ENCODE measurements around the gene SLC44A4.
"Not testable (repeated sequence)": the region's sequence is repeated elsewhere in the genome, so short reads cannot be mapped to it uniquely, and the experiment has no call there.

Gene SLC44A4

DNA sequence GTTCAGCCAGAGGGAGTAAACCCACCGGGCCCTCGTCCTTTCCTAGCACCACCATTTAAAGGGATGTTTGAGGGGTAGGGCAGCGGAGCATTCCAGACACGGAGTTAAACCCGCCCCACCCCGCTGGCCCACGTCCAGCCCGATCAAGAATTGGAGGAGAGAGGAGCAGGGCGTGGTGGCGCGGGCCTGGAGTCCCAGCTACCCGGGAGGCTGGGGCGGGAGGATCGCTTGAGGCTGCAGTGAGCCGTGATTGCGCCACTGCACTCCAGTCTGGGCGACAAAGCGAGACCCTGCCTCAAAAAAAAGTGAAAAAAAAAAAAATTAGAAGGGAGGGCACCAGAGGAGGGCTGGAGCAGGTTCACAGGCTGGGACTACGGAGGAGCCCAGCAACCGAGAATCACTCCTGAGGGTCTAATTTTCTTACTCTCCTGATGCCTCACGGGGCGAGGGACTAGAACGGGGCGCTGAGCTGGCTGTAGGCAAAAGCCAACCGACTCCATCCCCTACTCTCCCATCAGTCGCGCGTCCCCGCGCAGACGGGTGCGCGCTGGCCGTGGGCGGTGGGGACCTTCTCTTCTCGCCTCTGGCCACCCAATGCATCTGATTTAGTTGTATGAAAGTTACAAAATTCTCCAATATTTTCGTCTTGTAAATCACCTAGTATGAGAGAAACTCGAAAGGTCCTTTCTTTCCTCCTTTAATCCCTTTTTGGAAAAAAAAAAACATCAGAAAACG, 57.3 kb downstream of the SLC44A4 start:
- TF ChIP-seq, protein P1, sequence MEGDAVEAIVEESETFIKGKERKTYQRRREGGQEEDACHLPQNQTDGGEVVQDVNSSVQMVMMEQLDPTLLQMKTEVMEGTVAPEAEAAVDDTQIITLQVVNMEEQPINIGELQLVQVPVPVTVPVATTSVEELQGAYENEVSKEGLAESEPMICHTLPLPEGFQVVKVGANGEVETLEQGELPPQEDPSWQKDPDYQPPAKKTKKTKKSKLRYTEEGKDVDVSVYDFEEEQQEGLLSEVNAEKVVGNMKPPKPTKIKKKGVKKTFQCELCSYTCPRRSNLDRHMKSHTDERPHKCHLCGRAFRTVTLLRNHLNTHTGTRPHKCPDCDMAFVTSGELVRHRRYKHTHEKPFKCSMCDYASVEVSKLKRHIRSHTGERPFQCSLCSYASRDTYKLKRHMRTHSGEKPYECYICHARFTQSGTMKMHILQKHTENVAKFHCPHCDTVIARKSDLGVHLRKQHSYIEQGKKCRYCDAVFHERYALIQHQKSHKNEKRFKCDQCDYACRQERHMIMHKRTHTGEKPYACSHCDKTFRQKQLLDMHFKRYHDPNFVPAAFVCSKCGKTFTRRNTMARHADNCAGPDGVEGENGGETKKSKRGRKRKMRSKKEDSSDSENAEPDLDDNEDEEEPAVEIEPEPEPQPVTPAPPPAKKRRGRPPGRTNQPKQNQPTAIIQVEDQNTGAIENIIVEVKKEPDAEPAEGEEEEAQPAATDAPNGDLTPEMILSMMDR (IDR thresholded peaks at IDR 0.05; ENCODE audit: poor library complexity, severe bottlenecking), result no peak
- no peak; the same call in 2 of the 3 replicates for ATAC-seq (ENCODE audit: low read depth)
- no peaks in the 10 kb centered on the region for H3K27me3 ChIP-seq (ENCODE audit: insufficient read depth, poor library complexity, severe bottlenecking)
- DNase-seq (ENCODE audit: low spot score), result peak; percentile 82
- H3K27ac ChIP-seq (ENCODE audit: poor library complexity, severe bottlenecking), result peak overlapping the region; percentile 92
- peaks cover 6% of the 10 kb centered on the region; the same call in 1 of the 2 replicates for H3K36me3 ChIP-seq (ENCODE audit: low read depth)
- no peaks in the 10 kb centered on the region for H3K9me3 ChIP-seq (ENCODE audit: severe bottlenecking)
- H3K4me1 ChIP-seq (ENCODE audit: insufficient read depth, poor library complexity, severe bottlenecking), result peaks cover 49% of the 10 kb centered on the region
- H3K4me3 ChIP-seq (ENCODE audit: severe bottlenecking), result peak overlapping the region; percentile 35

DNA sequence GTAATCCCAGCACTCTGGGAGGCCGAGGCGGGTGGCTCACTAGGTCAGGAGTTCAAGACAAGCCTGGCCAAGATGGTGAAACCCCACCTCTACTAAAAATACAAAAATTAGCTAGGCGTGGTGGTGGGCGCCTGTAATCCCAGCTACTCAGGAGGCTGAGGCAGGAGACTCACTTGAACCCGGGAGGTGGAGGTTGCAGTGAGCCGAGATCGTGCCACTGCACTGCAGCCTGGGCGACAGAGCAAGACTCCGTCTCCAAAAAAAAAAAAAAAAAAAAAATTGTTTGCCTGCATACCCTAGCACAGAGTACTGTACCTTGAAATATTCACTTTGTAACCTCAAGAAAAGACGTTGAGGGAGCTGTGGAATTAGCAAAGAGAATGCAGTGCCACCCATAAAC, 58.4 kb downstream of the SLC44A4 start:
- Histone ChIP-seq H3K27ac (ENCODE audit: poor library complexity, severe bottlenecking) (peak overlapping the region; percentile 92), H3K4me1 (ENCODE audit: insufficient read depth, poor library complexity, severe bottlenecking) (peaks cover 39% of the 10 kb centered on the region)
- H3K9me3 ChIP-seq (ENCODE audit: severe bottlenecking); ATAC-seq (ENCODE audit: low read depth); H3K27me3 ChIP-seq (ENCODE audit: insufficient read depth, poor library complexity, severe bottlenecking); DNase-seq (ENCODE audit: low spot score); H3K36me3 ChIP-seq (ENCODE audit: low read depth); H3K4me3 ChIP-seq (ENCODE audit: severe bottlenecking): not testable (repeated sequence)

DNA sequence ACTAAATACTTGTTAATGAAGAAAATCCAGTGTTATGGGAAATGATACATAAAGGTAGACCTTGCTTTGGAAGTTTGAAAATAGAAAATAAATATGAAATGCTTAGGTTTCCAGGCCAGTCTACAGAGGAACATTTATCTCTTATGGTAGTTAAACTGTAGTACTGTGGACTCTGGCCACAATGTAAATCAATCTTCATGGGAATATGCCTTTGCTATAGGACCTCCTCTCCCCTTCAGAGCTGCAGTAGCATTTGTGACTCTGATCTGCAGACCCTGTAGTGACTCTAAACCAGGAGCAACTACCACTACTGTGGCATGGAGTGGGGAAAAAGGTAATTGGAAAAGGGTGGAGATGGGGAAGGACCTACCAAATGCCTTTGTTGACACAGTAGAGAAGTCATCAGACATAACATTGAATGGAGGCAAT, 58.9 kb downstream of the SLC44A4 start:
- Histone ChIP-seq H3K9me3 (ENCODE audit: severe bottlenecking) (no peaks in the 10 kb centered on the region), H3K27ac (ENCODE audit: poor library complexity, severe bottlenecking) (peak overlapping the region; percentile 92), H3K4me1 (ENCODE audit: insufficient read depth, poor library complexity, severe bottlenecking) (peaks cover 36% of the 10 kb centered on the region), H3K36me3 (ENCODE audit: low read depth) (peaks cover 6% of the 10 kb centered on the region; the same call in 1 of the 2 replicates), H3K4me3 (ENCODE audit: severe bottlenecking) (no peak overlapping the region), H3K27me3 (ENCODE audit: insufficient read depth, poor library complexity, severe bottlenecking) (no peaks in the 10 kb centered on the region)
- DNase-seq (ENCODE audit: low spot score) (no peak), ATAC-seq (ENCODE audit: low read depth) (no peak)
- TF ChIP-seq, protein P1 (IDR thresholded peaks at IDR 0.05; ENCODE audit: poor library complexity, severe bottlenecking), result no peak

DNA sequence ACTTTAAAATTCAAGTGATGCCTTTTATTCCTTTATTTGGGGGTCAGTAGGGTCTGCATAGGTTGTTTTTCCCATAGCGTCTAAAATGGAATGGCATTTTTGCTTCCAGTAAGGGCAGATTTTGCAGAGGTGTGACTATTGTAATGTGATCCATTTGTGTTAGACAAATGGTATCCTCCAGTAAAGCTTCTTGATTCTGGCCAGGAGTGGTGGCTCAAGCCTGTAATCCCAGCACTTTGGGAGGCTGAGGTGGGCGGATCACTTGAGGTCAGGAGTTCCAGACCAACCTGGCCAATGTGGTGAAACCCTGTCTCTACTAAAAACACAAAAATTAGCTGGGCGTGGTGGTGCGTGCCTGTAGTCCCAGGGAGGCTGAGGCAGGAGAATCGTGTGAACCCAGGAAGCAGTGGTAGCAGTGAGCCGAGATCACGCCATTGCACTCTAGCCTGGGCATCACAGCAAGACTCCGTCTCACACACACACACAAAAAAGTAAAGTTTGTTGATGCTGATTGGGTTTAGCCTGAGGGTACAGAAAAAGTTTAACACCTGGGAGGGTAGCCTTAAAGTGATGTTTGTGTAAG, 60.8 kb downstream of the SLC44A4 start:
- H3K27ac ChIP-seq (ENCODE audit: poor library complexity, severe bottlenecking), result peak overlapping the region; percentile 92
- peaks cover 29% of the 10 kb centered on the region for H3K4me1 ChIP-seq (ENCODE audit: insufficient read depth, poor library complexity, severe bottlenecking)

DNA sequence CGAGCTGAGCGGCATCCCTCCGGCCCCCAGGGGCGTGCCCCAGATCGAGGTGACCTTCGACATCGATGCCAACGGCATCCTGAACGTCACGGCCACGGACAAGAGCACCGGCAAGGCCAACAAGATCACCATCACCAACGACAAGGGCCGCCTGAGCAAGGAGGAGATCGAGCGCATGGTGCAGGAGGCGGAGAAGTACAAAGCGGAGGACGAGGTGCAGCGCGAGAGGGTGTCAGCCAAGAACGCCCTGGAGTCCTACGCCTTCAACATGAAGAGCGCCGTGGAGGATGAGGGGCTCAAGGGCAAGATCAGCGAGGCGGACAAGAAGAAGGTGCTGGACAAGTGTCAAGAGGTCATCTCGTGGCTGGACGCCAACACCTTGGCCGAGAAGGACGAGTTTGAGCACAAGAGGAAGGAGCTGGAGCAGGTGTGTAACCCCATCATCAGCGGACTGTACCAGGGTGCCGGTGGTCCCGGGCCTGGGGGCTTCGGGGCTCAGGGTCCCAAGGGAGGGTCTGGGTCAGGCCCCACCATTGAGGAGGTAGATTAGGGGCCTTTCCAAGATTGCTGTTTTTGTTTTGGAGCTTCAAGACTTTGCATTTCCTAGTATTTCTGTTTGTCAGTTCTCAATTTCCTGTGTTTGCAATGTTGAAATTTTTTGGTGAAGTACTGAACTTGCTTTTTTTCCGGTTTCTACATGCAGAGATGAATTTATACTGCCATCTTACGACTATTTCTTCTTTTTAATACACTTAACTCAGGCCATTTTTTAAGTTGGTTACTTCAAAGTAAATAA, 61.5 kb downstream of the SLC44A4 start:
- peaks cover 28% of the 10 kb centered on the region for H3K4me1 ChIP-seq (ENCODE audit: insufficient read depth, poor library complexity, severe bottlenecking)
- DNase-seq (ENCODE audit: low spot score); H3K27me3 ChIP-seq (ENCODE audit: insufficient read depth, poor library complexity, severe bottlenecking); H3K9me3 ChIP-seq (ENCODE audit: severe bottlenecking); ATAC-seq (ENCODE audit: low read depth); H3K36me3 ChIP-seq (ENCODE audit: low read depth): not testable (repeated sequence)
- peak overlapping the region; percentile 45 for H3K4me3 ChIP-seq (ENCODE audit: severe bottlenecking)
- H3K27ac ChIP-seq (ENCODE audit: poor library complexity, severe bottlenecking), result peak overlapping the region; percentile 92

More for the DNA sequence above, 60.8 kb downstream of the SLC44A4 start:
- not testable (repeated sequence) for ATAC-seq (ENCODE audit: low read depth); H3K36me3 ChIP-seq (ENCODE audit: low read depth); DNase-seq (ENCODE audit: low spot score); H3K9me3 ChIP-seq (ENCODE audit: severe bottlenecking); H3K27me3 ChIP-seq (ENCODE audit: insufficient read depth, poor library complexity, severe bottlenecking)
- TF ChIP-seq, protein P1 (IDR thresholded peaks at IDR 0.05; ENCODE audit: poor library complexity, severe bottlenecking), result peak; percentile 20
- peak overlapping the region; percentile 45 for H3K4me3 ChIP-seq (ENCODE audit: severe bottlenecking)

Data from RWPE2 (cell line).